HG03558 (cell line): ENCODE data around the gene TNIP2.
"Not testable (repeated sequence)": the region's sequence is repeated elsewhere in the genome, so short reads cannot be mapped to it uniquely, and the experiment has no call there.

Experiments
- ATAC-seq: cut with Tn5 transposase; IDR thresholded peaks from one replicate; pipeline ENCODE4 v1.9.1; 2021; ENCODE audit warnings: moderate number of reproducible peaks; ENCODE audit not compliant: unreplicated experiment; ENCODE audit errors: extremely low read depth

TNIP2 gene

GRCh38 chr4:2726881-2727280 lies 29.3 kb downstream of the TNIP2 start:
- ATAC-seq = not testable (repeated sequence)

DNA sequence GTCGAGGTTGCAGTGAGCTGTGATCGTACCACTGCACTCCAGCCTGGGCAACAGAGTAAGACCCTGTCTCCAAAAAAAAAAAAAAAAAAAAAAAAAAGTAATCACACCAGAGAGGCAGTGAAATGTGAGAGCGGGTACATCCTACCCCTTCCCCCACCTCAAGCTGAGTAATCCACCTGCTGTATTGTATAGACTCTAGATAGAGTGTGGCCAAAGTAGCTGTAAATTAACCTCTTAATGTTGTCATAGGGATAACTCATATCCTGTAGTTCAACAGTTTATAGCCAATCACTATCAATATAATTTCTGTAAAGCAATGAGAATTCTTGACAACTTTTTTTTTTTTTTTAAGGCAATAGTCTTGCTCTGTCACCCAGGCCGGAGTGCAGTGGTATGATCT lies 30.8 kb downstream of the TNIP2 start:
- ATAC-seq = no peak

- ATAC-seq = no peak
Observed at GRCh38 chr4:2723751-2724150, 32.4 kb downstream of the TNIP2 start.

- ATAC-seq = no peak
Observed at GRCh38 chr4:2722033-2722432, 34.1 kb downstream of the TNIP2 start.

- ATAC-seq = no peak
Observed at GRCh38 chr4:2721586-2721985, 34.5 kb downstream of the TNIP2 start.

GRCh38 chr4:2716236-2716635 lies 39.9 kb downstream of the TNIP2 start:
- no peak for ATAC-seq

GRCh38 chr4:2715426-2715825 lies 40.7 kb downstream of the TNIP2 start:
- ATAC-seq = no peak

DNA sequence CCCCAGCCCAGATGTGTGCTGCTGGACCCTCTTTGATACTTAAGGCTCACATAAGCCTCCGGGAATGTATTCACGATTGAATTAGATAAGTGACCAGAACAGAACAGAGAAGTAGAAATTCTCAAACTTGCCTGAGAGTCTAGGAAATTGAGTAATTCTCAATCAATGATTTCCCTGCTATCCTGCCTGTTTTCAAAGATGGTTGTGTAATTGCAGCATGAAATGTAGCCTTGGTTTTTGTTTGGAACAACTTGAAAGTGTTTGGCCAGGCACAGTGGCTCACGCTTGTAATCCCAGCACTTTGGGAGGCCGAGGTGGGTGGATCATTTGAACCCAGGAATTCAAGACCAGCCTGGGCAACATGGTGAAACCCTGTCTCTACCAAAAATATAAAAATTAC lies 41.2 kb downstream of the TNIP2 start:
- ATAC-seq = no peak

DNA sequence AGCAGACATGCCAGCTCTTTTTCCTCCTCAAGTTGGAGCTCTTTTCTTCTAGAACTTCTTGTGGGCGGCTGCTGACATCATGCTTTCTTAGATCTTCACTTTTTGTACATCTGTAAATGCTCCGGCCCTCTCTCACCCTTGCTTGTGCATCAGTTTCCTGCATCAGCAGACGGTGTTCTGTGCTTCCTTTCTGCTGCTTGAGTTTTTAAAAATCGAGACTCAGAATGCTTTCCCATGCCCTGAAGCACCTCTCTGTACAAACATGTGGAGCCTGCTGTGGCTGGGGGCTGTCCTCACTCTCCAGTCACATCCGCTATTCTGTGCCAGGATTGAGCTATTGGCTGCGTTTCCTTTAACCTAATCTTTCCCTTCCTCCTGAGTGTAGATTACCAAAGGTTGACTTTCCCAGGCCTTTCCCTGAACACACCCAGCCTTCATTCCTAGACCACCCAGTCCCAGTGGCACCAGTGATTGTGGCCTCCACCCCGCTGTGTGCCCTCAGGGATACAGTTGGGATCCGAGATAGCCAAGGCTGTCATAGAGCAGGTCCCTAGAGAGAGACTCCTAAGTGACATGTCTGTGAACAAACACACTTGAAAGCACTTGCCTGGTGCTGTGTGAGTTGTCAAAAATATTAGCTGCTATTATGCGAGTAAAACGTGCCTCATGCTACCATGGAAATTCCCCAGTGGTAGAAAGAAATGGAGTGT lies 41.9 kb downstream of the TNIP2 start:
- ATAC-seq = no peak

- no peak for ATAC-seq
Observed at GRCh38 chr4:2713337-2713736, 42.8 kb downstream of the TNIP2 start.

DNA sequence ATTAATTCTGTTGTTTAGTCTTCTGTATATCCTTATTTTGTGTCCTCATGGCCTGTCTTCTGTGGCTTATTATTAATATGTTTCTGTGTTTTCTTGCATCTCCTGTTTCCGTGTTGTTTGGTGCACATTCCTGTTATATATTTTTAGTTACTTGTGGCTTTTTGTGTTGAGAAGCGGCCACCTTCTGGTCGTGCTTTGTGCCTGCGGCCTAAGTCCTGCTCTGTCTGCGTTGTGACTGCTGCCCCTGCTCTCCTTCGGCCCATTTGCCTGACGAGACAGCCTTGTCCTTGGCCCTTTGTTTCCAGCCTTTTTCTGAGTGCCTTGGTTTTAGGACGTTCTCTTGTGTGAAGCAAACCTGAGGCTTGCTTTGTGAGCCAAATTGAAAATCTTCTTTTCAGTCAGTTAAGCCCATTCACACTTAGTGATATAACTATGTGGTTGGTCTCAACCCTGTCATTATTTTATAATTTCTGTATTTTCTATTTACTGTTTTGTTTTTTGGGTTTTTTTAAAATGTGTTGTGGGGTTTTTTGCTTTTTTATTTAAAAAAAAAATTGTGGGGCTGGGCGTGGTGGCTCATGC lies 43.8 kb downstream of the TNIP2 start:
- ATAC-seq = no peak

GRCh38 chr4:2702770-2703169 lies 53.4 kb downstream of the TNIP2 start:
- ATAC-seq = no peak

DNA sequence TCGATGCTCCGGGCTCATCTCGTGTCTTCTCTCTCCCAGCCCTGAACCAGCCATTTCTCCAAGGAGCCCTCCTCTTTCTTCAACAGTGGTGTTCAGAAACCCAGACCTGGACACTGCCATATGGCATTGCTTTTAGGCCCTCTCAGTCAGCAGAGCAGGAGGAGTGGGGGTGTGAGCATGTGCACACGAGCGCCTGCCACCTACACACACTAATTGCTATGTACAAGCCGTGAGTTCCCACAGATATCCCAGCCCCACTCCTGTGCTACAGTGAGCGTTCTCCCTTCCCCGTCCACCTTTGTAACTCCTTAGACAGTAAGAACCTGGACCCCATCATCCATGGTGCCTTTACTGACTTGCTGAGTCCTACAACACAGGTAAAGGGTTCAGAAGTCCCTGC lies 53.8 kb downstream of the TNIP2 start:
- no peak for ATAC-seq

- no peak for ATAC-seq
Observed at GRCh38 chr4:2700031-2700430, 56.1 kb downstream of the TNIP2 start.

DNA sequence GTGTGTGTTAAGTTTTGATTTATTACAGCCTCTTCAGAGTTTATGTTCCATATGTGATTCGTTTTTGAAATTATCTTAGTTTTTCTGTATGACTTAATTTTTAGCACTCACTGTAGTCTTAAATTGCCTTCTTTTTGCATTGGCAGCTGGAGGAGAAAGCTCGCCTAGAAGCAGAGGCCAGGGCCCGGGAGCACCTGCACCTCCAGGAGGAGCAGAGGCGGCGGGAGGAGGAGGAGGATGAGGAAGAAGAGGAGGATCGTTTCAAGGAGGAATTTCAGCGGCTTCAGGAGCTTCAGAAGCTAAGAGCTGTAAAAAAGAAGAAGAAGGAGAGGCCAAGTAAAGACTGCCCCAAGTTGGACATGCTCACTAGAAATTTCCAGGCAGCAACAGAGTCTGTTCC lies 56.6 kb downstream of the TNIP2 start:
- ATAC-seq = no peak

- no peak for ATAC-seq
Observed at GRCh38 chr4:2698951-2699505, 57.1 kb downstream of the TNIP2 start.

- ATAC-seq = no peak
Observed at GRCh38 chr4:2698504-2698903, 57.6 kb downstream of the TNIP2 start.

DNA sequence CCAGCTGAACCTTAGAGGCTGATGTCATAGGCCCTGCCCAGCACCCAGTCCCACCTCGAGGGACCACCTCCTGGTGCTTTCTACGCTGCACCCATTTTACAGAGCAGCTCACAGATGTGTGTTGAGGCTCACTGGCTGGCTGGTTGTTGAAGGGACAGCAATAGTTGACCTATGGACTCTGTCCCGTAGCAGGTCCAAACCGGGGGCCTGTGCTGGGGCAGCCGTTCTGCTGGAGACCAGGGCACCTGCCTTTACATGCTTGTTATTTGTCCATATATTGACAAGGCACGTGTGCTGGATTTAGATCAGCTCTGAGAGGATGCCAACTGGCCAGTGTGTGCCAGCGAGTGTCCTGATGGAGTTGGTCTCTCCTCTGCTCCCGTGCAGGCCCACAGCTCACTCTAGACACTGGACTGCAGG lies 58.1 kb downstream of the TNIP2 start:
- no peak for ATAC-seq

DNA sequence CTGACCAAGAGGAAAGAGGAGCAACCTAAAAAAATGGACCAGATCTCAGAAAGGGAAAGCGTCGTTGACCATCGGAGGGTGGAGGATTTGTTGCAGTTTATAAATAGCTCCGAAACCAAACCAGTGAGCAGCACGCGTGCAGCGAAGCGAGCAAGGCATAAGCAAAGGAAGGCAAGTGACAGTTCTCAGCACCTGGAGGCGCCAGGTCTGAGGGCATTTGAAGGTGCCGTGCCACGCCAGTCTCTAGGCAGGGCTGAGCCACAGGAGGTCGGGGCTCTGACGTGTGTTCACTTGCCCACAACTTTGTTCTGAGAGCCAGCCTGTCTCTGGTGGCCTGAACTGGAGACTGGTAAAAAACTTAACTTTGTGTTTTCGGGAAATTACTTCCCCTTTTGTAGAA lies 59.7 kb downstream of the TNIP2 start:
- peak; percentile 84 for ATAC-seq

DNA sequence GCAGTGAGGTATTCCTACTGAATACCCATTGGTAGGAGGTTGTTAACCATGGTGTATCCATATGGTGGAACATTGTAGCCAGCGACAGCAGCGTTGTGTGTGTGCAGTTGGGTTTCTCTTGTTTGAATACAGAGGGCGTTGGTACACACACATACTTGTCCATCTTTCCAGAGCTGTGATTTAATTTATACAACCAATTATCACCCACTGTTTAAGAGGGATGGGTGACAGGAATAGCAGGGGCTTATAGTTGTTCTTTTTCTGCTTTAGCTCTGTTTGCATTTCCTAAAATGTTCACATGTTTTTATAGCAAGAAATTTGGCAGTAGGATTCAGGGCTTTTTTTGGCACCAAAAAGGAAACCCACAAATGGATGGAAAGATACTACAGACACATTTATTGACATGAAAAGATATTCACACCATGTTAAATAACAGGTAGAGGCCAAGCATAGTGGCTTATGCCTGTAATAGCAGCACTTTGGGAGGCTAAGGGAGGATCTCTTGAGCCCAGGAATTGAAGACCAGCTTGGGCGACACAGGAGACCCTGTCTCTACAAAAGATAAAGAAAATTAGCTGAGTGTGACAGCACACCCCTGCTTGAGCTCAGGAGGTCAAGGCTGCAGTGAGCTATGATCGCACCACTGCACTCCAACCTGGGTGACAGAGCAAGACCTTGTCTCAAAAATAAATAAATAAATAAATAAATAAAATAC lies 60.6 kb downstream of the TNIP2 start:
- no peak for ATAC-seq

DNA sequence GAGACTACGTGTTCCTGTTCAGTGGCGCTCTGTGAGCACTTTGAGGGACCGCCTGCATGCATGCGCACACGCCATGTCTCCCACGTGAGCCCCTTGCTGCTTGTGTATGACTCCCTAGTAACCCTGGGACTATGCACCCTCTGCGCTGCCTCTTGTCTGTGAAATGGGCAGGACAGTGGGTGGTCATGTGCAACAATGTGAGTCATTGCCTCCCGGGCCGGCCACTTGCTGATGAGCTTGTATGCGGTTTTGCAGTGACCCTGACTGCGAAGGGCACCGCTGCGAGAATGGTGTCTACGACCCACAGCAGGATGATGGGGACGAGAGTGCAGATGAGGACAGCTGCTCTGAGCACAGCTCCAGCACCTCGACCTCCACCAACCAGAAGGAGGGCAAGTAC lies 61.4 kb downstream of the TNIP2 start:
- ATAC-seq = no peak
